A172 (cell line): ENCODE results near the gene GFRAL. TPM values are rescaled to one million over a fixed set of nuclear protein-coding genes. Genes with fewer than 3 reads are reported as not detected.
A peak's percentile ranks its signal among the peaks of the same experiment; 100 is the strongest.
"Not testable (repeated sequence)": the region's sequence is repeated elsewhere in the genome, so short reads cannot be mapped to it uniquely, and the experiment has no call there.

Experiments used
- DNase-seq: peaks from one replicate; pipeline ENCODE4 v3.0.0-alpha.2; 2015; ENCODE audit warnings: low spot score
- total RNA-seq: library from RNA; depleted of rRNA; stranded (reverse); fragments of >200 nt; shearing (Covaris generic); gene quantifications from 2 replicates; pipeline ENCODE4 v1.2.3, GENCODE V29; 2014; rRNA removed

Gene GFRAL, protein sequence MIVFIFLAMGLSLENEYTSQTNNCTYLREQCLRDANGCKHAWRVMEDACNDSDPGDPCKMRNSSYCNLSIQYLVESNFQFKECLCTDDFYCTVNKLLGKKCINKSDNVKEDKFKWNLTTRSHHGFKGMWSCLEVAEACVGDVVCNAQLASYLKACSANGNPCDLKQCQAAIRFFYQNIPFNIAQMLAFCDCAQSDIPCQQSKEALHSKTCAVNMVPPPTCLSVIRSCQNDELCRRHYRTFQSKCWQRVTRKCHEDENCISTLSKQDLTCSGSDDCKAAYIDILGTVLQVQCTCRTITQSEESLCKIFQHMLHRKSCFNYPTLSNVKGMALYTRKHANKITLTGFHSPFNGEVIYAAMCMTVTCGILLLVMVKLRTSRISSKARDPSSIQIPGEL
- total RNA-seq = not detected in 2 replicates

DNA sequence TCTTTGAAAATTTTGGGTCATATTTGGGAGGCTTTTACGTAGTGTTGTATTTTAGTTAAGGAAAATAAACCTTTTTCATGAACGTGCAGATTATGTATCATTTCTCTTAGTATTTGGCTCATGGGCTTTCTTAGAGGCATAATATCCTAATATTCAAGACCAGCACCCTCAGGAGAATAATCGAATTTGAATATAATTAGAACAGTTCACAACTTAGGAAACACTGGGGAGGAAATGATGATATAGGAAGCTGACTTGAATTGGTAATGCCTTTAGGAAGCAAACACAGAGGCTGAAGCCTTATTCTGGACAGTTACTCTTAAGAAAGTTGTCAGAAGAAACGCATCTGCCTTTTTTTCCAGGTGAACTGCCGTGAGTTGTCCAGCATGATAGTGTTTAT, at the start of gene GFRAL:
TSS of gene GFRAL (plus strand) at position 301 of the 400 bp plus-strand sequence. CDS start at position 387, 86 bp downstream.
- DNase-seq = no peak

DNA sequence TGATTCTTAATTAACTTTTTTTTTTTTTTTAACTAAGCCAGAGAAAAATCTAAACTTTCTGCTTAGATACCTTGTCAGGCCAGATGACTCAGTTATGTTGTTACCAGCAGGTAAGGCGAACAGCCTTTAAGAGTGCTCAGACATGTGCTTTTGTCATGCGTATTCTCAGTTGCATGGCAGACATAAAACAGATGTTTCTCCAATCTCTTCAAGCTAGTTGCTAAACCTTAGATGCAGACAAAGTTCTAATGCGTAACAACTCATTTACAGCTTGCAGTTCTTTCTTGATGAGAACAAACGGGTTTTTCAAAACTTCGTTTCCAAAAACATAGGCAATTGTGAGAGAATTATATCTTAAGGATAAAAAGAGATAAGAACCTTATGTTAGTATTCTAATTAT, 49.6 kb upstream of the GFRAL start:
- no peak for DNase-seq

DNA sequence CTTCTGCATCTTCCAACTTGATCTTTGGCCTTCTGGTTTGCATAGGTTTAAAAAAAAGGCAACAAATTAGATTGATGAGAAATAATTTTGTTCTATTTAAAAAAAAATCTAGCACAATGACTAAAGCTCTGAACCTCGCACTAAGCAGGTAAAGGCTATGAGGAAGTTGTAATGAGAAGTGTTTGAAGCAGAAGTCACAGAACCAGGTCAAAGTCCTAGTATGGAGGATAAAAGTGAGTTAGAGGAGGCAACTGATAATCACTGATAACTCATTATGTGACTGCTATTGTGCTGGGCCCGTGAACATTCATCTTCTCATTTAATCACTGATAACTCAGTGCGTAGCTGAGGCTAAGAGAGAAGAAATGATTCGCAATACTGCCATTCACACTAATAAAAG, 46.1 kb upstream of the GFRAL start:
- no peak for DNase-seq

DNA sequence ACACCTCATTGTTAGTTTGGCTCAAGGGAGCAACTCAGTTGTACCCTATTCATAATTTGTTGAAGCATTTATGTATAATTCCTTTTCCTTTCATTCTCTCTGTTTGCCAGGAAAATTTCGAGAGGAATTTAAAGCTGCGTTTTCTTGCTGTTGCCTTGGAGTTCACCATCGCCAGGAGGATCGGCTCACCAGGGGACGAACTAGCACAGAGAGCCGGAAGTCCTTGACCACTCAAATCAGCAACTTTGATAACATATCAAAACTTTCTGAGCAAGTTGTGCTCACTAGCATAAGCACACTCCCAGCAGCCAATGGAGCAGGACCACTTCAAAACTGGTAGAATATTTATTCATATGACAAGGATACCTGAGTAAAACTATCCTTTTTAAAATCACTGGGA, 45.2 kb upstream of the GFRAL start:
- DNase-seq = no peak

DNA sequence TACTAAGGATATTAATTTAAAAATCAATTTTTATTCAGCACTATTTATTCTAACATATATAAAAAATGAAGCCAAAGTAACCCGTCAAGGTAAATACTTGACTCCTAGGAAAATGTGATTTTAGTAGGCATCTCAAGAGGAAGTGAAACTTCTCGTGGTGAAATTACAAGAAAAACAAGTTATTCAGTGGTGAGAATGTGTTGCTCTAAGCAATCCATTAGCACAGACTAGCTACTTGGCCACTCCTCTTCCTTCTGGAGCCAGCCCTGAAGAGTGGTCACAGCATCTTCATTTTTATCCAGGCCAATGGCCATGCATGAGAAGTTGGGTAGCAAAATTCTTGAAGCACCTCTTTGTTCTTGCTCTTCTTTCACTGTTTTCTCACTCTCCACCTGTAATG, 40.4 kb upstream of the GFRAL start:
- DNase-seq = no peak

DNA sequence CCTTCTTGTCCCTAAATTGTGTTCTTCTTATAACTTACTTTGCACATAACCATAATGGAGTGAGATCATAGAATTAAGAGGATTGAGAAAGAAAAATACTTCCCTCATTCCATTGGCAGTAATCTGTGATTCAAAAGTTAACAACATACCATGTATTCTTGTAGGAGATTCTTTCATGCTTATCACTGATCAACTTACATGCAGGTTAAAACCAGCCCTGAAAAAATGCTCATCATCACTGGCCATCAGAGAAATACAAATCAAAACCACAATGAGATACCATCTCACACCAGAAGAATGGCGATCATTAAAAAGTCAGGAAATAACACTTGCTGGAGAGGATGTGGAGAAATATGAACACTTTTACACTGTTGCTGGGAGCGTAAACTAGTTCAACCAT, 36.5 kb upstream of the GFRAL start:
- DNase-seq = no peak

DNA sequence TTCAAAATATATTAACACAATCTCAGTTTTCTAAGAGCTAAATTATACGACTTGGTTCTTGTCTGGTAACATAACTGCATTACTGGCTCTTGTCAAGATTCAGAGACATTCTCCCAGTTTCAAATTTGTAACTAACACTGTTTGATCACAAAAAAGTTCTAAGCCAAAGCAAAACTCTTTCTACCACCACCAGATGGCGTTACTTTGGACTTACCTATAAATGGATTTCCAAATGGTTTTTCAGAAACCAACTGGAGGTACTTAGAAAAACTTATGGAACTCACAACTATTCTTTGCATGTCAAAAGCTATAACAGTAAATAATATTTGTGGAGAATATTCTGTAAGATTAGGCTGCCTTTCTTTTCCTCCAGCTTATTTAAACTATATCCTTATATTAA, 34.2 kb upstream of the GFRAL start:
- DNase-seq = peak; percentile 9

DNA sequence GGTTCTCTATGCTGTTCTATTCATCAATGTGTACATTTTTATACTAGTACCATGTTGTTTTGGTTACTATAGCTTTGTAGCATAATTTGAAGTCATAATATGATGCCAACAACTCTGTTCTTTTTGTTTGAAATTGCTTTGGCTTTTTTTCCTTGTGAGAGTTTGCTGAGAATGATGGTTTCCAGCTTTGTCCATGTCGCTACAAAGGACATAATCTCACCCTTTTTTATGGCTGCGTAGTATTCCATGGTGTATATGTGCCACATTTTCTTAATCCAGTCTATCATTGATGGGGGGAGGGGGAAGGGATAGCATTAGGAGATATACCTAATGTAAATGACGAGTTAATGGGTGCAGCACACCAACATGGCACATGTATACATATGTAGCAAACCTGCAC, 30.1 kb upstream of the GFRAL start:
- DNase-seq = not testable (repeated sequence)

DNA sequence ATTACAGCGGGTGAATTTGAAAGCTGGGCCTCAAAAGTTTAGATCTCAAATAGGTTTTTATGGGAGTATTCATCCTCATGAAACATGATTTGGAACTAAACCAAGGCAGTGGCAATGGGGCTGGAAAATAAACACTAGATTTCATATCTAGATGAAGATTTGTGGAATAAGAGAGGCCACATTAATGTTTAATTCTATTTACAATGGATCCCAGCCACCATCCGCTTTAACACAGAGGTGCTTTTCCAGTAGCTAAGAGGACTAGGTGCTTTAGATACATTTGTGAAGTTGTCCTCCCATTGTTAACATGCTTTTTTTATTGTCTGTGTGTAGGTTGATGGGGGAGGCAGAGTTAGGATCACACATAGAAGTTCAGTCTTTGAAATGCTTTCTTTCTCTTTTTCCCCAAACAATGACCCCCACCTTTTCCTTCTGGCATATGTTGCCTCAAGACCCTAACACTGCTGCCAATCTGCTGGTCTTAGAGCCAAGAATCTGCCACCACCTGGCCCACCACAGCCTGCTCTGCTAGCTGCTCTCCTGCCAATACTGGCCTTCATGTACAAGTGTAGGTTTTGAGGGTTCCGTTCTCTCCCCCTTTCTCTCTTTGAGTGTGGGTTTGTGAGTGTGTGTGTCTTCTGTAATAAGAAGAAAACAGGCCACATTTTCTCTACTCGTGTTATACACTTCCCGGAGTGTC, 27.8 kb upstream of the GFRAL start:
- no peak for DNase-seq

DNA sequence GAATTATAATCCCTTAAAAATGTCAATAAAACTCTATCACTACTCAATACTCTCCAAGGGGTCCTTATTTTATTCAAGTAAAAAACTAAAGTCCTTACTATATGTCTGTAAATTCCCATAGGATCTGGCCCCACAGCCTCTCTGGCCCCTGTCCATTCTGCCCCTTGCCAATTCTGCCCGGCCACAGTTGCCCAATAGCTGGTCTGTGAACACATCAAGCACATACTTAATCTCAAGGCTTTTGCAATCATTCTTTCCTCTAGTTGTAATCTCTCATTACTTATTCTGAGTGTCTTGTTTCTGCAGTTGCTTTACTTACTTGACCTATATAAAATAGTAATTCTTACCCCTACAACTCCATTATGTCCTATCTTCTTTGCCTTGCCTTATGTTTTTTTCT, 22.5 kb upstream of the GFRAL start:
- DNase-seq = no peak

DNA sequence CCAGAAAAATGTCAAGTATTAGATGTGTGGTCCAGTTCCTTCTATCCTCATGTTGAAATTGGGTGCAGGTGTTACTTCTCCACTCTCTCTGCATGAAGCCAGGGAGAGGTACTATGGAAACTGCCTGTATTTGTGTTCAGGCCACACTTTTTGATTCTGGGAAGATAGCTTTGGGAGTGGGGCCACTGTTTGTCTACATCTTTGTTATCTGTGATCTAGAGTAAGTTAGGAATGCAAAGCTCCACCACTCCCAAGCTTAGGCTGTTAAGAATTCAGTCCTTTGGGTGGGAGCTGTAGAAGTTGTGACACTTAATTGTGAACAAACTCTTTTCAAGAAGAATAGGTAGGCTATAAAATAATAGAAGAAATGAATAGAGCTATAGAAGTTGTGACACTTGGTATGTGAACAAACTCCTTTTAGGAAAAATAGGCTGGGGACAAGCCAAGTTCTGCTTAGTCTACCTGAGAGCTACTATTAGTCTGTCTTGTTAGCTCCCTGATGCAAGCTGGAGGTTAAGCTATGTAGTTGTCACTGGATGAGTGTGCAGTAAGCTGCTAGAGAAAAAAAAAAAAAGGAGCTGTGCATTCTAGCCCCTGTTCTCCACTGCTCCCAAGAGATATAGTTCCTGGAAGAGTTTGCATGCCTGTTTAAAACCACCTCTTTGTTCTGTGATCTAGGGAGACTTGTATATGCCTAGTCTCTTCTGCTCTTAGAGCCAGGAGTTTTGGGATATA, 7.1 kb upstream of the GFRAL start:
- no peak for DNase-seq

DNA sequence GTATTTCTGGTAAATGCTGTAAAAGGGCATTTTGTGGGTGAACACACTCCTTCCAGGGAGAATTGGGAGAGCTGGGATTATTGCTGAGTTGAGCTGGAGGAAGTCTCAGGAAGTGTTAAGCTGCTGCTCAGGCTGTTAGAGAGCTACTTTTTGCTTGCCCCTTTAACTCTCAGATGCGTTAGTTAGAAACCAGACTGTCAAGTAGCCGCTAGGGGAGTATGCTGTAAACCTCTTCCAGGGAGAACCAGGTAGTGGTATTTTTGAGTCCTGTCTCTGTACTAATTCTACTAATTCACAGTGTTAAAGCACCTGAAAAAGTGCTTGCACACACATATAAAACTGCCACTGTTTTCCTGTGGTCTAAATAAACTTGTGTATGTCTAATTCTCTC, 6.6 kb upstream of the GFRAL start:
- no peak for DNase-seq

DNA sequence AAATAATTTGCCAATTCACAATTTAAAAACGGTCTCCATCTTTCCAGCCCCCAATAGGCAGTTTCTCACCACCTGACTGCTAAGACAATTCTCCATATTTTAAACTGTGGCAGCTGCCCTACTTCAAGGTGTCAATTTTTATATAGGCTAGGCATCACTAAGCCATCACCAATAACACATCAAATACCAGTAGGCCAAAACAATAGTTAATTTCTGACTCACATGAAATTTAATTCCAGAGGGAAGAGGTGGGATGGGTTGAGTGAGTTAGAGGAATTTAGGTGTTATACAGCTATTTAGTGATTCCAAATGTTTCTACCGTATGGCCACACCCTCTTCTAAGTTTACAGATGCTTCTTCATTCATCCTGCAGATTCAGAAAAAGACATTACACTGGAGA, 49.9 kb downstream of the GFRAL start:
- DNase-seq = no peak

DNA sequence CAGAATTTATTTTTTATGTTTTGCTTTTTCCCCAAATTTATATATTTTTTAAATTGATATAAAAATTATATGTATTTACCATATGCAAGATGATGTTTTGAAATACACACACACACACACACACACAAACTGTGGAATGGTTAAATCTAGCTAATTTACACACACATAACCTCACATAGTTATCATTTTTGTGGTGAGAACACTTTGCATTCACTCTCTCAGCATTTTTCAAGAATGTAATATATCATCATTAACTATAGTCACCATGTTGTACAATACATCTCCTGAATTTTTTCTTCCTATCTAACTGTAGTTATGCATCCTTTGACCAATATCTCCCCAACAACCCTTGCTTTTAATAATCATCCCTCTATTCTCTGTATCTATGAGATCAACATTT, 52.2 kb downstream of the GFRAL start:
- DNase-seq = peak; percentile 3

DNA sequence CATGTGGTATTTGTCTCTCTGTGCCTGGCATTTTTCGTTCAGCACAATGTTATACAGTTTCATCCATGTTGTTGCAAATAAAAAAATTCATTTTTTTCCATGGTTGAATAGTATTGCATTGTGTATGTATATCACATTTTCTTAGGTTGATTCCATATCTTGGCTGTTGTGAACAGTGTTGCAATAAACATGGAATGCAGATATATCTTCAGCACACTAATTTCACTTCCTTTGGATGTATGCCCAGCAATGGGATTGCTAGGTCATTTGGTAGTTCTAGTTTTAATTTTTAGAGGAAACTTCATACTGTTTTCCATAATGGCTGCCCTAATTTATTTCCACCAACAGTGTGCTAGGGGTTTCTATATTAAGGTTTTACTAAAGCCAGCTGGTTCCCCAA, 52.6 kb downstream of the GFRAL start:
- no peak for DNase-seq

DNA sequence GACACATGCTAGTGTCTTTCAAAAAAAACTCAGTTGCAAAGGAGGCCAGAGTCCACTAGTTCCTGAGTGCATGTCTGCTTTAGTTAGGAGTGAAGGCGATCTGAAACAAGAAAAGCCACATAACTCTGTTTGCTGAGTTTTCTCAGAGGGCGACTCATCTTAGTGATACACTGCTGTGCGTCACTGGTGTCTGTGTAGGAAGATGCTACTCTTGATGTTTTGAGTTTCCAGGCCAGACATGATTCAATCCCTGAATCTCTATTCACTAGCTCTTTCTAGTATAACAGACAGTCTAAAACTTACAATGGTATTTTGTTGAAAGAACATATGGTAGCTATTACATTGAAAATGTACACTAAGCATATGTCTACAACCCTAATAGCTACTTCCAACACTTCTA, 60.9 kb downstream of the GFRAL start:
- no peak for DNase-seq

DNA sequence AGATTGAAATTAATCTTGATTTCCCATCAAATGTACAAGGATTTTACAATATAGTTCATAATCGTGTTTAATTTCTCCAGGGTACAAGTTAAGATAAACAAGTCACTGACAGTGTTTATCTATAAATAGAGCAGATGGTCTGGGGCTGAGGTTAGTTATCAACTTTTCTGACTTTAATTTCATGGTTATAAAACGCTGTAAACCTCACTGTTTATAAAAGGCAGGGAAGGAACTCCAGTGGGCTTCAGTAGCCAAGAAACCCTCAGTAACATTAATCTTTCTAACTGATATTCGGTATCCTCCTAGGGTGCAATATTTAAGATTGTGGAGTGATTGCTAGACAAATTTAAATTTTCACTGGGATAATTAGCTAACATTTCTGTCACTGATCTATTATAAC, 68.6 kb downstream of the GFRAL start:
- no peak for DNase-seq

DNA sequence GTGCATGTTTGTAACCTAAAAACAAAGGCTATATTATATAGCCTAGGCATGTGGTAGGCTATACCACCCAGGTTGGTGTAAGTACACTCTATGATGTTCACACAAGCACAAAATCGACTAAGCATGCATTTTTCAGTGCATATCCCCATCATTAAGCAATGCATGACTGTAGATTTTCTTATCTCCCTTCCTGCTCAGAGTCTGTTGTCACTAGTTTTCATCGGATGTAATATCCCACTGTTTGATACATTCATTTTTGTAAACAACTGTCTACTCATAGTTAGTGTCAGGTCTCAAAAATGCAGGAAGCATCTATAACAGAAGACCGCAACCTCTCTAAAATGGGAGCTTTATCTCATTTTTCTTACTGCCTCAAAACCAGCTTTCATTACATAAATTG, 70.7 kb downstream of the GFRAL start:
- no peak for DNase-seq

DNA sequence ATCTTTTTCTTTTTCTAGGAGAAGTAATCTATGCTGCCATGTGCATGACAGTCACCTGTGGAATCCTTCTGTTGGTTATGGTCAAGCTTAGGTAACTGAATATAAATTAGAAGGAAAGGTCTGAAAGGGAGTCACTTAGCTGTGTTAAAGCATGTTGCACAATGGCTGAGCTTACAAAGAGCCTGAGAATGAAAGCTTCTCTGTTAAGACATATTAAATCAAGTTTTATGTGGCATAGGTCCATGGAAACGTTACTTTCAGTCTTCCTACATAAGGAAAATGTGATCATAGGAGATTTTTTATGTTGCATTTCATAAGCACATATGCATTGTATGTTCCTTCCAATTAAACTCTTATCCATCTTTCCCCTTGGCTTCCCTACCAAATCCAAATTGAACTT, 72.1 kb downstream of the GFRAL start:
- DNase-seq = no peak

DNA sequence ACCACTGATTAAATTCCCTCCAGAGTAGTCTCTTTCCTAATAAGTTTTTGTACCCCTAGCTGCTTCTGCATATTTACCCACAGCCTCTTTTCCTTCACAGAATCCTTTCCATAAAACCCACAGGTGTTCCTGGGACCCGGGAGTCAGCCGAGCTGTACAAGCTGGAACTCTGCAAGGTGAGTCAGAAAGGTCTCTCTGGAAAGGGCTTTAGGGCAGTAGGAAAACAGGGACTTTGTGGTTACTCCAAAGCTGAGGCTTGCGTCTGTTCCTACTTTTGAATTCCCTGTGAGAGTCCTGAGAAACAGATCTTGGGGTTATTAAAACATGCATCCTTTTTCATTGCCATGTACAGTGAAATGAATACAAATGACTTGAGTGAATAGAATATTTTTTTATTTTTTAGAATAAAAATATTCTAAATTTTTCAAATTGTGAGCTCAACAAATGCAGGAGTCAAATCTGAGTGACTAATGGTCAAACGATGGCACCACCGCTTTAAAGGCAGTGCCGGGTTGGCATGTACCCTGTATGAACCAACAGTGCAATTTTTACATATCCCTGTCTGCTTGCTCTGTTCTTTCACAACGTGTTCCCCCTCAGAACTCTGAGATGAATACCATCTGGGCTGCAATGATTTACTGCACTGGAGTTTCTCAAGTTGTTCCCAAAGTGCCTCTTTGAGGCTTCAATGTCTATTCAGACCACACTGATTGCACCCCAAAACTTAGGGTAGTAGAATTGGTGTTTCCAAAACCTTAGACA, 78.4 kb downstream of the GFRAL start:
- DNase-seq = no peak

DNA sequence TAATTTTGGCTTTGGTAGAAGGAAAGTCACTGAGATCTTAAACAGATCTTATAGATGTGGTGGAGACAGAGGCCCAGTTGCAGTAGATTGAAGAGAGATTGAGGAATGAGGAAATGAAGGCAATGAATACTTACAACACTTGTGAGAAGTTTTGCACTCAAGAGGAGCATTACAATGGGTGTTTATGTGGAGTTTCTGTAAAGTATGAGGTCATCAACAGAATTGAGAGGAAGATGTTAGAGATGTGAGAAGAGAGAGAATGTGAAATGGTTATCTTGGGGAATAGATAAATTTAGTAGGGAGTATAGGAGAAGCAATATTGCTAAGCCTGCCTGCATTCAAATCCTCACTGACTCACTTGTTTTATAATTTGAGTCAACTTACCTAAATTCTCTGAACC, 83.4 kb downstream of the GFRAL start:
- DNase-seq = no peak

DNA sequence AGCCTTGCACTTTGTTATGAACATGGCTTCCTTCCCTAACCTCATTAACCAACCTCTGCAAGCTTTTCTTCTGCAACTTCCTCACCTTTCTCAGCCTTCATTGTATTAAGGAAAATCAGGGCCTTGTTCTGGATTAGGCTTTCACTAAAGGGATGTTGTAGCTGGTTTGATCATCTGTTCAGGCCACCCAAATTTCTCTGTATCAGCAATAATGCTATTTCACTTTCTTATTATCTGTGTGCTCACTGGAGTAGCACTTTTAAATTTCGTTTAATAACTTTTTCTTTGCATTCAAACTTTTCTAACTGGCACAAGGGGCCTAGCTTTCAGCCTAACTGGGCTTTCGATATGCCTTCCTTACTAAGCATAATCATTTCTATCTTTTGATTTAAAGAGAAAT, 96.7 kb downstream of the GFRAL start:
- DNase-seq = no peak
